Measurements from ENCODE around the gene CRTC1. TPM values are rescaled to one million over a fixed set of nuclear protein-coding genes. Genes with fewer than 3 reads are reported as not detected.
"Not testable (repeated sequence)": the region's sequence is repeated elsewhere in the genome, so short reads cannot be mapped to it uniquely, and the experiment has no call there.

Gene CRTC1
- total RNA-seq, 1 experiment from 2014 or later = 12.3 TPM

DNA sequence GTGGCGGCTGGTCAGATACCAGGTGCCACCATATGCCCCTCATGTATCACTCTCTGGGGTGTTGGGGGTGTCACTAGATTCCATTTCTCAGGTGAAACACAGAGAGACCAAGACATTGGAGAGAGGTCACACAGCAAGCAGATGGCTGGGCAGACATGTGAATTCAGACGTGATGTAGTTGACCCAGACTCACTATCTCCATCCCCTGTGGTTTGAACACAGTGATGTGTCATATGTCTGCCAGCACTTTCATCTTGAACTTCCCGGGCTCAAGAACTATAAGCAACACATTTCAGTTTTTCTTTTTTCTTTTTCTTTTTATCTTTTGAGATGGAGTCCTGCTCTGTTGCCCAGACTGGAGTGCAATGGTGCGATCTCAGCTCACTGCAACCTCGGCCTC lies 132.2 kb downstream of the CRTC1 start:
- H3K4me3 Mint-ChIP-seq = no peak overlapping the region
- POLR2A ChIA-PET = no interaction called here
- no peak overlapping the region for H3K27ac Mint-ChIP-seq
- TF ChIP-seq, protein P1, sequence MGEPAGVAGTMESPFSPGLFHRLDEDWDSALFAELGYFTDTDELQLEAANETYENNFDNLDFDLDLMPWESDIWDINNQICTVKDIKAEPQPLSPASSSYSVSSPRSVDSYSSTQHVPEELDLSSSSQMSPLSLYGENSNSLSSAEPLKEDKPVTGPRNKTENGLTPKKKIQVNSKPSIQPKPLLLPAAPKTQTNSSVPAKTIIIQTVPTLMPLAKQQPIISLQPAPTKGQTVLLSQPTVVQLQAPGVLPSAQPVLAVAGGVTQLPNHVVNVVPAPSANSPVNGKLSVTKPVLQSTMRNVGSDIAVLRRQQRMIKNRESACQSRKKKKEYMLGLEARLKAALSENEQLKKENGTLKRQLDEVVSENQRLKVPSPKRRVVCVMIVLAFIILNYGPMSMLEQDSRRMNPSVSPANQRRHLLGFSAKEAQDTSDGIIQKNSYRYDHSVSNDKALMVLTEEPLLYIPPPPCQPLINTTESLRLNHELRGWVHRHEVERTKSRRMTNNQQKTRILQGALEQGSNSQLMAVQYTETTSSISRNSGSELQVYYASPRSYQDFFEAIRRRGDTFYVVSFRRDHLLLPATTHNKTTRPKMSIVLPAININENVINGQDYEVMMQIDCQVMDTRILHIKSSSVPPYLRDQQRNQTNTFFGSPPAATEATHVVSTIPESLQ (CRISPR knock-in tag; IDR thresholded peaks at IDR 0.05) = no peak
- TF ChIP-seq GTF2I (CRISPR knock-in tag; conservative IDR thresholded peaks at IDR 0.05) = no peak
- TF ChIP-seq, protein P2, sequence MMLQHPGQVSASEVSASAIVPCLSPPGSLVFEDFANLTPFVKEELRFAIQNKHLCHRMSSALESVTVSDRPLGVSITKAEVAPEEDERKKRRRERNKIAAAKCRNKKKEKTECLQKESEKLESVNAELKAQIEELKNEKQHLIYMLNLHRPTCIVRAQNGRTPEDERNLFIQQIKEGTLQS (CRISPR knock-in tag; conservative IDR thresholded peaks at IDR 0.05) = no peak
- no peaks in the 10 kb centered on the region for H3K9me3 Mint-ChIP-seq
- H3K27me3 Mint-ChIP-seq (ENCODE audit: low read depth) = peaks cover 74% of the 10 kb centered on the region
- no peak for ATAC-seq
- no peaks in the 10 kb centered on the region for H3K4me1 Mint-ChIP-seq
- no peak for DNase-seq (ENCODE audit: low spot score)
- CTCF ChIA-PET = no interaction called here
- H3K36me3 Mint-ChIP-seq = no peaks in the 10 kb centered on the region

DNA sequence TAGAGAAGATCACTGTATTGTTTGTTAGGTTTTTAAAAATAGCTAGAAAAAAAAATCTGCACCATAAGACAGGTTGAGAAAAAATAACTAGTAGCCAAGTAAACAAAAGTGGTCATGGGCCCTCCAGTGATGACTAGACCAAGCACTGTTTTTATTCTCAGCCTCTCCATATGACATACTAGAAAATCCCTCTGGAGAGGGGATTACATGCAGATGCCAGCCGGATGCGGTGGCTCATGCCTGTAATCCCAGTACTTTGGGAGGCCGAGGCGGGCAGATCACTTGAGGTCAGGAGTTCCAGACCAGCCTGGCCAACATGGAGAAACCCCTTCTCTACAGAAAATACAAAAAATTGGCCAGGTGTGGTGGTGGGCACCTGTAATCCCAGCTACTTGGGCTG lies 133.2 kb downstream of the CRTC1 start:
- not testable (repeated sequence) for H3K27ac Mint-ChIP-seq; H3K4me1 Mint-ChIP-seq; H3K36me3 Mint-ChIP-seq; ATAC-seq; DNase-seq (ENCODE audit: low spot score); H3K4me3 Mint-ChIP-seq; H3K9me3 Mint-ChIP-seq
- CTCF ChIA-PET = interaction anchor here (0.6 kb wide), 1 partner anchor 30 kb away, joined by 3 read pairs; no protein-coding TSS in a partner anchor
- peaks cover 71% of the 10 kb centered on the region for H3K27me3 Mint-ChIP-seq (ENCODE audit: low read depth)
- POLR2A ChIA-PET = interaction anchor here (0.6 kb wide), 1 partner anchor 913 kb away, joined by 3 read pairs; no protein-coding TSS in a partner anchor

DNA sequence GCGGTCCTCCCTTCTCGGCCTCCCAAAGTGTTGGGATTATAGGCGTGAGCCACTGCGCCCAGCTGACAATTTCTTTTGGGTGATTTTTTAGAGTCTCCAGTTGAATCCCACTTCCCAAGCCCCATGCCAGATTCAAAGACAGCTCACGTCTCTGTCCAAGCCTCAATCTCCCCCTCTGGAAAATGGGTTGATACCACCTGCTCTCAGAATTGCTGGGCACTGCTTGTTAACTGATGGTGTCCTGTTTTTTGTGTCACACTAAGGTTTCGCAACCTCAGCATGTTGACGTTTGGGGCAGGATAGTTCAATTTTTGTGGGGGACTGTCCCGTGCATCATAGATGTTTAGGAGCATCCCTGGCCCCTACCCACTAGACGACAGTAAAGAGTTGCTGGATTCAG lies 134.1 kb downstream of the CRTC1 start:
- CTCF ChIA-PET = no interaction called here
- Mint-ChIP-seq H3K4me1 (no peaks in the 10 kb centered on the region), H3K4me3 (no peak overlapping the region), H3K27ac (no peak overlapping the region), H3K9me3 (no peaks in the 10 kb centered on the region), H3K36me3 (no peaks in the 10 kb centered on the region), H3K27me3 (ENCODE audit: low read depth) (peaks cover 69% of the 10 kb centered on the region)
- TF ChIP-seq CBFB (CRISPR knock-in tag; IDR thresholded peaks at IDR 0.05; ENCODE audit: low read depth) (no peak), ZNF416 (CRISPR knock-in tag; IDR thresholded peaks at IDR 0.05) (no peak), HMGA2 (CRISPR knock-in tag; IDR thresholded peaks at IDR 0.05) (no peak), IRF2 (CRISPR knock-in tag; IDR thresholded peaks at IDR 0.05; ENCODE audit: borderline replicate concordance, low read depth) (no peak), ESRRA (CRISPR knock-in tag; IDR thresholded peaks at IDR 0.05; ENCODE audit: borderline replicate concordance) (no peak)
- TF ChIP-seq, protein P3, sequence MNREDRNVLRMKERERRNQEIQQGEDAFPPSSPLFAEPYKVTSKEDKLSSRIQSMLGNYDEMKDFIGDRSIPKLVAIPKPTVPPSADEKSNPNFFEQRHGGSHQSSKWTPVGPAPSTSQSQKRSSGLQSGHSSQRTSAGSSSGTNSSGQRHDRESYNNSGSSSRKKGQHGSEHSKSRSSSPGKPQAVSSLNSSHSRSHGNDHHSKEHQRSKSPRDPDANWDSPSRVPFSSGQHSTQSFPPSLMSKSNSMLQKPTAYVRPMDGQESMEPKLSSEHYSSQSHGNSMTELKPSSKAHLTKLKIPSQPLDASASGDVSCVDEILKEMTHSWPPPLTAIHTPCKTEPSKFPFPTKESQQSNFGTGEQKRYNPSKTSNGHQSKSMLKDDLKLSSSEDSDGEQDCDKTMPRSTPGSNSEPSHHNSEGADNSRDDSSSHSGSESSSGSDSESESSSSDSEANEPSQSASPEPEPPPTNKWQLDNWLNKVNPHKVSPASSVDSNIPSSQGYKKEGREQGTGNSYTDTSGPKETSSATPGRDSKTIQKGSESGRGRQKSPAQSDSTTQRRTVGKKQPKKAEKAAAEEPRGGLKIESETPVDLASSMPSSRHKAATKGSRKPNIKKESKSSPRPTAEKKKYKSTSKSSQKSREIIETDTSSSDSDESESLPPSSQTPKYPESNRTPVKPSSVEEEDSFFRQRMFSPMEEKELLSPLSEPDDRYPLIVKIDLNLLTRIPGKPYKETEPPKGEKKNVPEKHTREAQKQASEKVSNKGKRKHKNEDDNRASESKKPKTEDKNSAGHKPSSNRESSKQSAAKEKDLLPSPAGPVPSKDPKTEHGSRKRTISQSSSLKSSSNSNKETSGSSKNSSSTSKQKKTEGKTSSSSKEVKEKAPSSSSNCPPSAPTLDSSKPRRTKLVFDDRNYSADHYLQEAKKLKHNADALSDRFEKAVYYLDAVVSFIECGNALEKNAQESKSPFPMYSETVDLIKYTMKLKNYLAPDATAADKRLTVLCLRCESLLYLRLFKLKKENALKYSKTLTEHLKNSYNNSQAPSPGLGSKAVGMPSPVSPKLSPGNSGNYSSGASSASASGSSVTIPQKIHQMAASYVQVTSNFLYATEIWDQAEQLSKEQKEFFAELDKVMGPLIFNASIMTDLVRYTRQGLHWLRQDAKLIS (CRISPR knock-in tag; IDR thresholded peaks at IDR 0.05; ENCODE audit: borderline replicate concordance) = no peak
- TF ChIP-seq, protein P4, sequence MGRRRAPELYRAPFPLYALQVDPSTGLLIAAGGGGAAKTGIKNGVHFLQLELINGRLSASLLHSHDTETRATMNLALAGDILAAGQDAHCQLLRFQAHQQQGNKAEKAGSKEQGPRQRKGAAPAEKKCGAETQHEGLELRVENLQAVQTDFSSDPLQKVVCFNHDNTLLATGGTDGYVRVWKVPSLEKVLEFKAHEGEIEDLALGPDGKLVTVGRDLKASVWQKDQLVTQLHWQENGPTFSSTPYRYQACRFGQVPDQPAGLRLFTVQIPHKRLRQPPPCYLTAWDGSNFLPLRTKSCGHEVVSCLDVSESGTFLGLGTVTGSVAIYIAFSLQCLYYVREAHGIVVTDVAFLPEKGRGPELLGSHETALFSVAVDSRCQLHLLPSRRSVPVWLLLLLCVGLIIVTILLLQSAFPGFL (CRISPR knock-in tag; IDR thresholded peaks at IDR 0.05; ENCODE audit: borderline replicate concordance) = no peak
- POLR2A ChIA-PET = no interaction called here
- no peak for DNase-seq (ENCODE audit: low spot score)
- no peak for ATAC-seq

DNA sequence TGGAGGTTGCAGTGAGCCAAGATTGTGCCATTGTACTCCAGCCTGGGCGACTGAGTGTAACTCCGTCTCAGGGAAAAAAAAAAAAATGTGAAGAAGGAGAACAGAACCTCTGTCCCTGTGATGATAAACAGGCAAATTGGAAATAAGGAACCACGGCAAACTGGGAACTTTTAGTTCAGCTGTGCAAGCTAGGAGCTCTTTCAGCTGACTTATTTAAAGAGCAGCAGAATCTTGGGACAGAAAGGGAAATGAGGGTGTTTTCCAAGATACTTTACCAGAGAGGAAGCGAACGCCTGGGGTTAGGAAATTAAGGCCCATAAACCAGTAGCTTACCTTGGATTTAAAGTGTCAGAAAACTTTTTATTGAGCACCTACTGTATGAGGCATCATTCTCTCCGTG lies 145.3 kb downstream of the CRTC1 start:
- DNase-seq (ENCODE audit: low spot score) = no peak
- Mint-ChIP-seq H3K36me3 (no peaks in the 10 kb centered on the region; the same call in 1 of the 2 replicates), H3K4me3 (no peak overlapping the region), H3K4me1 (peaks cover 9% of the 10 kb centered on the region), H3K27me3 (ENCODE audit: low read depth) (peaks cover 53% of the 10 kb centered on the region), H3K9me3 (peaks cover 13% of the 10 kb centered on the region), H3K27ac (no peak overlapping the region)
- ATAC-seq = no peak
- CTCF ChIA-PET = interaction anchor here (0.9 kb wide), 1 partner anchor 57 kb away, joined by 3 read pairs; no protein-coding TSS in a partner anchor
- POLR2A ChIA-PET = no interaction called here
- TF ChIP-seq CREM (CRISPR knock-in tag; IDR thresholded peaks at IDR 0.05) (no peak), NR2C2 (CRISPR knock-in tag; IDR thresholded peaks at IDR 0.05) (no peak)
